Parathyroid adenoma (tissue), 2 donors: Measurements from ENCODE around the gene KLHDC4.

ENCODE experiments used
- H2AFZ ChIP-seq: fragments of 300-600 bp; sonication (generic); one replicate; pipeline ENCODE4 v1.7.0; 2017; ENCODE audit warnings: antibody characterized with exemption, mild to moderate bottlenecking
- H3K27ac ChIP-seq: fragments of 300-600 bp; sonication (generic); one replicate; pipeline ENCODE4 v1.7.0; 2017
- H3K27me3 ChIP-seq: fragments of 300-600 bp; sonication (generic); one replicate; pipeline ENCODE4 v1.7.0; 2017; ENCODE audit warnings: low read length; ENCODE audit not compliant: control insufficient read depth, insufficient read depth
- H3K36me3 ChIP-seq: fragments of 300-600 bp; sonication (generic); one replicate; pipeline ENCODE4 v1.7.0; 2017; ENCODE audit warnings: low read length; ENCODE audit not compliant: control insufficient read depth, insufficient read depth
- H3K4me1 ChIP-seq: fragments of 300-600 bp; sonication (generic); one replicate; pipeline ENCODE4 v1.7.0; 2017; ENCODE audit warnings: control low read depth
- H3K4me2 ChIP-seq: fragments of 300-600 bp; sonication (generic); one replicate; pipeline ENCODE4 v1.7.0; 2017; ENCODE audit warnings: low read length
- H3K4me3 ChIP-seq: fragments of 300-600 bp; sonication (generic); one replicate; pipeline ENCODE4 v1.7.0; 2017; ENCODE audit warnings: low read depth, low read length
- H3K79me2 ChIP-seq: fragments of 300-600 bp; sonication (generic); one replicate; pipeline ENCODE4 v1.7.0; 2017; ENCODE audit warnings: control low read depth
- H3K9ac ChIP-seq: fragments of 300-600 bp; sonication (generic); one replicate; pipeline ENCODE4 v1.7.0; 2017; ENCODE audit warnings: mild to moderate bottlenecking
- H3K9me3 ChIP-seq: fragments of 300-600 bp; sonication (generic); one replicate; pipeline ENCODE4 v1.7.0; 2017; ENCODE audit warnings: low read length; ENCODE audit not compliant: control insufficient read depth
- TF ChIP-seq, protein P1 (sequence below): fragments of 300-600 bp; sonication (generic); IDR thresholded peaks from one replicate; pipeline ENCODE4 v1.7.0; 2017; ENCODE audit warnings: antibody characterized with exemption, mild to moderate bottlenecking
- donor health status: primary hyperparathyroidism.

KLHDC4 gene

GRCh38 chr16:87695534-87695933 lies 70.3 kb downstream of the KLHDC4 start:
- Histone ChIP-seq H3K4me3 (no peak overlapping the region), H3K27ac (no peak overlapping the region), H3K79me2 (no peaks in the 10 kb centered on the region), H3K27me3 (no peaks in the 10 kb centered on the region), H3K4me1 (no peaks in the 10 kb centered on the region), H3K36me3 (no peaks in the 10 kb centered on the region), H3K4me2 (no peak overlapping the region), H3K9me3 (no peaks in the 10 kb centered on the region), H2AFZ (no peak overlapping the region), H3K9ac (no peak overlapping the region)
- TF ChIP-seq, protein P1, sequence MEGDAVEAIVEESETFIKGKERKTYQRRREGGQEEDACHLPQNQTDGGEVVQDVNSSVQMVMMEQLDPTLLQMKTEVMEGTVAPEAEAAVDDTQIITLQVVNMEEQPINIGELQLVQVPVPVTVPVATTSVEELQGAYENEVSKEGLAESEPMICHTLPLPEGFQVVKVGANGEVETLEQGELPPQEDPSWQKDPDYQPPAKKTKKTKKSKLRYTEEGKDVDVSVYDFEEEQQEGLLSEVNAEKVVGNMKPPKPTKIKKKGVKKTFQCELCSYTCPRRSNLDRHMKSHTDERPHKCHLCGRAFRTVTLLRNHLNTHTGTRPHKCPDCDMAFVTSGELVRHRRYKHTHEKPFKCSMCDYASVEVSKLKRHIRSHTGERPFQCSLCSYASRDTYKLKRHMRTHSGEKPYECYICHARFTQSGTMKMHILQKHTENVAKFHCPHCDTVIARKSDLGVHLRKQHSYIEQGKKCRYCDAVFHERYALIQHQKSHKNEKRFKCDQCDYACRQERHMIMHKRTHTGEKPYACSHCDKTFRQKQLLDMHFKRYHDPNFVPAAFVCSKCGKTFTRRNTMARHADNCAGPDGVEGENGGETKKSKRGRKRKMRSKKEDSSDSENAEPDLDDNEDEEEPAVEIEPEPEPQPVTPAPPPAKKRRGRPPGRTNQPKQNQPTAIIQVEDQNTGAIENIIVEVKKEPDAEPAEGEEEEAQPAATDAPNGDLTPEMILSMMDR, result no peak

DNA sequence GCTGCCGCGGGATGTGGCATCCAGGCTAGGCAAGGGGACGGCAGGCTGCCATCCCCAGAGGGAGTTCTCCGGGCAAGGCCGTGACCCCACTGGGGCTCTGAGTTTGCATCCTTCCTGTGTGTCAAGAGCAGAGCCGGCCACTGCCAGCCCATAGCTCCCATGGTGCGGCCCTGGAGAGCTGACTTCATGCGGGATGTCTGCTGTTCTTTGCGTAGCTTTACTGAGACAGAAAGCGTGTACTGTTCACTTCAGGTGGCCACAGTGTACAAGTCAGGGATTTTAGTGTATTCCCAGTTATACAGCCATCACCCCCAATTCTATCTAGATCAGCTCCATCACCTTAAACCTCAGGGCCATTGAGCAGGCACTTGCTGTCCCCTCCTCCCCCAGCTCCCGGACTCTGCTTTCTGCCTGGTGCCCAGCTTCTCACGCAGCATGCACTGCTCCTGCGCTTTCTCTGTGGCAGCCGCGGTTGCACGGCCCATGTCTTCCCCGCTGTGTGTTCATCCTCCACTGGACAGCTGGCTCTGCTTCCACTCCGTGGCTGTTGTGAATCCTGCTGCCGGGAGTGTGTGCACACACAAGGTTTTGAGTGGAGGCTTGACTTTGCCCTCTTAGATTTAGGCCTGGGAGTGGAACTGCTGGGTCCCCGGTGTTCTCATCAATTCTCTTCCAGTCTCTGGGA lies 71.2 kb downstream of the KLHDC4 start:
- no peak overlapping the region for H3K9ac ChIP-seq
- H2AFZ ChIP-seq, result no peak overlapping the region
- H3K9me3 ChIP-seq, result no peaks in the 10 kb centered on the region
- no peaks in the 10 kb centered on the region for H3K36me3 ChIP-seq
- no peaks in the 10 kb centered on the region for H3K79me2 ChIP-seq
- no peaks in the 10 kb centered on the region for H3K27me3 ChIP-seq
- H3K4me3 ChIP-seq, result no peak overlapping the region
- TF ChIP-seq, protein P1, result no peak
- no peak overlapping the region for H3K4me2 ChIP-seq
- no peaks in the 10 kb centered on the region for H3K4me1 ChIP-seq
- no peak overlapping the region for H3K27ac ChIP-seq

- H3K27ac ChIP-seq, result no peak overlapping the region
- TF ChIP-seq, protein P1, result no peak
- H2AFZ ChIP-seq, result no peak overlapping the region
- no peak overlapping the region for H3K4me3 ChIP-seq
- no peaks in the 10 kb centered on the region for H3K9me3 ChIP-seq
- H3K36me3 ChIP-seq, result no peaks in the 10 kb centered on the region
- no peak overlapping the region for H3K4me2 ChIP-seq
- H3K79me2 ChIP-seq, result no peaks in the 10 kb centered on the region
- no peaks in the 10 kb centered on the region for H3K4me1 ChIP-seq
- no peaks in the 10 kb centered on the region for H3K27me3 ChIP-seq
- no peak overlapping the region for H3K9ac ChIP-seq
Measured at GRCh38 chr16:87693827-87694226, 72.0 kb downstream of the KLHDC4 start.

DNA sequence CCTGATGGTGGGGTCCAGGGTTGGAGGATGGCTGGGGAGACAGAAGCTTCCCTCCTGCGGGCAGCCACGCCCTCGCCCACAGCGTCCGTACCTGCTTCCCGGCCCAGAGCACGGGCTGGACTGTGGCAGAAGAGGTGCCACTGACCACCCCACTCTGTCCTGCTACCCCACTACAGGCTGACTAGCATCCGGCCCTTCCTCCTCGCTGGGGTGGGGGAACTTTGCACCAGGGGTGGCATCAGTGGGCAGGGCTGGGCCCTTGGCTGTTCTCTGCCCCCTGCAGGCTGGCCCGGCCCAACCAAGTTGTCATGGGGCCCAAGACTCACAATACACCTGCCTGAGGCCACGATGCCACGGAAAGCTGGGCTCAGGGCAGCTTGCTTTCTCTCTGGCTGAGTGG lies 73.0 kb downstream of the KLHDC4 start:
- Histone ChIP-seq H3K4me1 (no peaks in the 10 kb centered on the region), H3K9me3 (no peaks in the 10 kb centered on the region), H3K27ac (no peak overlapping the region), H3K79me2 (no peaks in the 10 kb centered on the region), H3K27me3 (no peaks in the 10 kb centered on the region), H3K9ac (no peak overlapping the region), H3K4me2 (no peak overlapping the region), H3K36me3 (no peaks in the 10 kb centered on the region), H3K4me3 (no peak overlapping the region), H2AFZ (no peak overlapping the region)
- TF ChIP-seq, protein P1, result no peak

DNA sequence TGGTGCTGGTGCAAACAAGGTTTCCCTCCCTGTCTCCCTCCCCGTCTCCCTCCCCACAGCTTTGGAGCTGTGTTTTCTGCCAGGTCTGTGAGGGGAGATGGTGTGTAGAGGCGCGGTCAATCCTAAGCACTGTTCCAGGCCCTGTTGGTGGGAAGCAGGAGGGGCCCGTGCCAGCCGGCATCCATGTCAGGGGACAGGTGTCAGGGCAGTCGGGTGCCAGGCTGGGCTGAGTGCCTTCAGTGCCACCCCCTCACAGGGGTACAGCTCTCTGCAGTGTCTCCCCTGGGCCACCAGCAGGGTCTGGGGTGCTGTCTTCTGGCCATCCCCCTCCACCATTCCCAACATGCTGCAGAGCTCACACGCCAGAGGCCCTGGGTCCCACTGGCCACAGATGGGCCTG lies 73.6 kb downstream of the KLHDC4 start:
- H3K4me2 ChIP-seq, result no peak overlapping the region
- H3K9ac ChIP-seq, result no peak overlapping the region
- H3K4me3 ChIP-seq, result no peak overlapping the region
- no peak overlapping the region for H2AFZ ChIP-seq
- H3K4me1 ChIP-seq, result no peaks in the 10 kb centered on the region
- no peaks in the 10 kb centered on the region for H3K79me2 ChIP-seq
- TF ChIP-seq, protein P1, result no peak
- H3K36me3 ChIP-seq, result no peaks in the 10 kb centered on the region
- no peak overlapping the region for H3K27ac ChIP-seq
- H3K27me3 ChIP-seq, result no peaks in the 10 kb centered on the region
- no peaks in the 10 kb centered on the region for H3K9me3 ChIP-seq
